Sigmoid colon (tissue), 7 donors: ENCODE results near the gene MARCKS. TPM values are rescaled to one million over a fixed set of nuclear protein-coding genes. Genes with fewer than 3 reads are reported as not detected.
A peak's percentile ranks its signal among the peaks of the same experiment; 100 is the strongest.
"Not testable (repeated sequence)": the region's sequence is repeated elsewhere in the genome, so short reads cannot be mapped to it uniquely, and the experiment has no call there.

Experiments used
- DNase-seq: peaks from one replicate; pipeline ENCODE4 v3.0.0-alpha.2; 2019
- H3K27ac ChIP-seq, 4 donors: fragments of 200-600 bp; sonication (generic); one replicate each; pipeline ENCODE4 v1.5.1; 2016 to 2019; ENCODE audit warnings: mild to moderate bottlenecking in 1 of 4
- H3K27me3 ChIP-seq, 3 donors: fragments of 200-600 bp; sonication (generic); one replicate each; pipeline ENCODE4 v1.5.1; 2019; ENCODE audit warnings: mild to moderate bottlenecking in 1 of 3
- H3K36me3 ChIP-seq, 4 donors: fragments of 200-600 bp; sonication (generic); one replicate each; pipeline ENCODE4 v1.5.1; 2016 to 2019
- H3K4me1 ChIP-seq, 4 donors: fragments of 200-600 bp; sonication (generic); one replicate each; pipeline ENCODE4 v1.5.1; 2017 to 2019
- H3K4me3 ChIP-seq, 4 donors: fragments of 200-600 bp; sonication (generic); one replicate each; pipeline ENCODE4 v1.5.1; 2017 to 2019; ENCODE audit warnings: mild to moderate bottlenecking in 2 of 4, moderate library complexity in 1 of 4
- H3K9me3 ChIP-seq, 4 donors: fragments of 200-600 bp in 3 of 4; sonication (generic) in 3 of 4; one replicate each; pipeline versions ENCODE4 v1.5.1 to v1.6.1; 2013 to 2019
- EP300 ChIP-seq, 4 donors: sonication (generic); formaldehyde crosslinking; IDR thresholded peaks; one replicate each; pipeline ENCODE4 v1.6.1; 2017; ENCODE audit warnings: antibody characterized with exemption in 4 of 4
- POLR2A ChIP-seq, 2 donors: fragments of 450-650 bp; IDR thresholded peaks; one replicate each; pipeline ENCODE4 v1.6.1; 2016; ENCODE audit warnings: antibody characterized with exemption in 2 of 2, mild to moderate bottlenecking in 2 of 2, moderate library complexity in 2 of 2
- POLR2AphosphoS5 ChIP-seq, 4 donors: sonication (generic); formaldehyde crosslinking; IDR thresholded peaks; one replicate each; pipeline ENCODE4 v1.6.1; 2017; ENCODE audit warnings: antibody characterized with exemption in 4 of 4
- WGBS, 2 donors: extraction: QIAGEN DNeasy Blood & Tissue Kit; methylation state at CpG; one replicate each; pipeline ENCODE4 v1.1.7; 2013; 5-methylcytosine and 5-hydroxymethylcytosine counted together
- intact Hi-C: fragments of 100-400 bp; cut with DNase I; formaldehyde crosslinking; loops from one replicate; pipeline ENCODE4 v1.15.1; 2023
- polyA plus RNA-seq, 3 donors: library from polyadenylated mRNA; stranded (reverse); fragments of 200-250 nt; gene quantifications; one replicate each; pipeline ENCODE4 v1.2.3, GENCODE V29; 2013
- total RNA-seq, 4 donors: library from RNA; depleted of rRNA; stranded (reverse); fragments of >200 nt; gene quantifications; one replicate each; pipeline ENCODE4 v1.1.0, GENCODE V29; 2016
- TF ChIP-seq, protein P1 (sequence below), 4 experiments: fragments of 450-650 bp in 3 of 4; fragments of 200-600 bp in 1 of 4; IDR thresholded peaks; one replicate each; pipeline ENCODE4 v1.5.1; 2016 to 2019; ENCODE audit warnings: antibody characterized with exemption in 4 of 4, mild to moderate bottlenecking in 3 of 4, moderate library complexity in 2 of 4
- donor health status: healthy with polysubstance abuse.
- donor health status: Bipolar disorder and iron deficiency.
- donor health status: healthy.

Gene MARCKS
- total and polyA plus RNA-seq, 7 donors = 30.0 to 67.1 (median 52.0) TPM

GRCh38 chr6:113908801-113909200 is 51.7 kb downstream of the MARCKS start:
- TF ChIP-seq EP300 (IDR thresholded peaks at IDR 0.05) (no peak), POLR2AphosphoS5 (IDR thresholded peaks at IDR 0.05) (no peak), POLR2A (IDR thresholded peaks at IDR 0.05) (no peak)
- TF ChIP-seq, protein P1, sequence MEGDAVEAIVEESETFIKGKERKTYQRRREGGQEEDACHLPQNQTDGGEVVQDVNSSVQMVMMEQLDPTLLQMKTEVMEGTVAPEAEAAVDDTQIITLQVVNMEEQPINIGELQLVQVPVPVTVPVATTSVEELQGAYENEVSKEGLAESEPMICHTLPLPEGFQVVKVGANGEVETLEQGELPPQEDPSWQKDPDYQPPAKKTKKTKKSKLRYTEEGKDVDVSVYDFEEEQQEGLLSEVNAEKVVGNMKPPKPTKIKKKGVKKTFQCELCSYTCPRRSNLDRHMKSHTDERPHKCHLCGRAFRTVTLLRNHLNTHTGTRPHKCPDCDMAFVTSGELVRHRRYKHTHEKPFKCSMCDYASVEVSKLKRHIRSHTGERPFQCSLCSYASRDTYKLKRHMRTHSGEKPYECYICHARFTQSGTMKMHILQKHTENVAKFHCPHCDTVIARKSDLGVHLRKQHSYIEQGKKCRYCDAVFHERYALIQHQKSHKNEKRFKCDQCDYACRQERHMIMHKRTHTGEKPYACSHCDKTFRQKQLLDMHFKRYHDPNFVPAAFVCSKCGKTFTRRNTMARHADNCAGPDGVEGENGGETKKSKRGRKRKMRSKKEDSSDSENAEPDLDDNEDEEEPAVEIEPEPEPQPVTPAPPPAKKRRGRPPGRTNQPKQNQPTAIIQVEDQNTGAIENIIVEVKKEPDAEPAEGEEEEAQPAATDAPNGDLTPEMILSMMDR (IDR thresholded peaks at IDR 0.05) = no peak
- WGBS, 2 donors = 62 to 73% methylated on average over 3 of the region's 3 CpGs
- Histone ChIP-seq H3K27ac (no peak overlapping the region), H3K4me1 (peaks cover 0 to 16% (median 9%) of the 10 kb centered on the region in 4 donors), H3K9me3 (no peaks in the 10 kb centered on the region), H3K4me3 (no peak overlapping the region), H3K36me3 (no peaks in the 10 kb centered on the region), H3K27me3 (no peaks in the 10 kb centered on the region)
- intact Hi-C loops = no loop called here
- DNase-seq = no peak

GRCh38 chr6:113909224-113909856 is 52.2 kb downstream of the MARCKS start:
- WGBS, 2 donors = 16 to 22% methylated on average over 6 of the region's 6 CpGs
- no peaks in the 10 kb centered on the region for H3K27me3 ChIP-seq
- no peak overlapping the region for H3K4me3 ChIP-seq
- H3K4me1 ChIP-seq = peaks cover 0 to 11% (median 3%) of the 10 kb centered on the region in 4 donors
- no peak for TF ChIP-seq POLR2A (IDR thresholded peaks at IDR 0.05)
- TF ChIP-seq, protein P1 (IDR thresholded peaks at IDR 0.05) = peak; percentile 23 to 75 (median 60)
- no peak for TF ChIP-seq POLR2AphosphoS5 (IDR thresholded peaks at IDR 0.05)
- no peak for TF ChIP-seq EP300 (IDR thresholded peaks at IDR 0.05)
- no peak overlapping the region for H3K27ac ChIP-seq
- no peaks in the 10 kb centered on the region for H3K36me3 ChIP-seq
- H3K9me3 ChIP-seq = no peaks in the 10 kb centered on the region
- no peak for DNase-seq
- intact Hi-C loops = no loop called here

- not testable (repeated sequence) for DNase-seq, H3K27me3 ChIP-seq, H3K36me3 ChIP-seq, H3K9me3 ChIP-seq, H3K4me1 ChIP-seq, H3K27ac ChIP-seq, H3K4me3 ChIP-seq
- 51 to 80% methylated on average over 1 of the region's 1 CpG for WGBS, 2 donors
- intact Hi-C loops = loop anchor here (2.0 kb wide), 1 partner anchor 1129 kb away; no protein-coding TSS in a partner anchor
Measured at GRCh38 chr6:113910285-113910684, 53.1 kb downstream of the MARCKS start.

Other genes starting within 250 kb of the MARCKS start
- gene HDAC2, start 113.8 kb downstream of the MARCKS start, total RNA-seq = 10 to 100 TPM; 57.6 to 66.5 (median 64.7) TPM
- 10 to 100 TPM; 44.4 to 71.7 (median 56.9) TPM for gene HDAC2, start 113.8 kb downstream of the MARCKS start, polyA plus RNA-seq